Esophagus squamous epithelium (tissue), 5 donors: ENCODE results near the gene MRPL24. TPM values are rescaled to one million over a fixed set of nuclear protein-coding genes. Genes with fewer than 3 reads are reported as not detected.
A peak's percentile ranks its signal among the peaks of the same experiment; 100 is the strongest.

Source experiments
- DNase-seq: peaks from one replicate; lab custom pipeline; 2025; lab: John Stamatoyannopoulos, UW
- H3K27ac ChIP-seq, 4 donors: fragments of 200-600 bp; sonication (generic); one replicate each; pipeline ENCODE4 v1.5.1; 2016 to 2019; ENCODE audit warnings: mild to moderate bottlenecking in 1 of 4
- H3K27me3 ChIP-seq, 4 donors: fragments of 200-600 bp; sonication (generic); 1 replicate in 3 of 4; 2 replicates in 1 of 4; pipeline versions ENCODE4 v1.5.1 to v1.6.0; 2017 to 2021; ENCODE audit warnings: antibody characterized with exemption in 1 of 4
- H3K36me3 ChIP-seq, 3 donors: fragments of 200-600 bp; sonication (generic); one replicate each; pipeline ENCODE4 v1.5.1; 2016 to 2019
- H3K4me1 ChIP-seq, 3 donors: fragments of 200-600 bp; sonication (generic); one replicate each; pipeline ENCODE4 v1.5.1; 2017 to 2019
- H3K4me3 ChIP-seq, 4 donors: fragments of 200-600 bp; sonication (generic); 1 replicate in 3 of 4; 2 replicates in 1 of 4; pipeline ENCODE4 v1.5.1; 2016 to 2019; ENCODE audit warnings: mild to moderate bottlenecking in 2 of 4, moderate library complexity in 1 of 4
- H3K9me3 ChIP-seq, 3 donors: fragments of 200-600 bp; sonication (generic); one replicate each; pipeline ENCODE4 v1.5.1; 2016 to 2019
- CTCF ChIP-seq, 6 experiments: fragments of 450-650 bp in 4 of 6; fragments of 200-600 bp in 2 of 6; sonication (generic) in 2 of 6; IDR thresholded peaks; one replicate each; pipeline ENCODE4 v1.5.1; 2016 to 2019; ENCODE audit warnings: antibody characterized with exemption in 6 of 6, mild to moderate bottlenecking in 4 of 6, moderate library complexity in 4 of 6
- POLR2A ChIP-seq, 4 donors: fragments of 450-650 bp; IDR thresholded peaks; one replicate each; pipeline ENCODE4 v1.6.1; 2017; ENCODE audit warnings: antibody characterized with exemption in 4 of 4, mild to moderate bottlenecking in 4 of 4, moderate library complexity in 3 of 4
- WGBS, 2 donors: methylation state at CpG; one replicate each; pipeline ENCODE4 v1.1.5; 2018; 5-methylcytosine and 5-hydroxymethylcytosine counted together
- intact Hi-C: fragments of 100-400 bp; cut with DNase I; formaldehyde crosslinking; loops from one replicate; pipeline ENCODE4 v1.15.0; 2022
- total RNA-seq, 4 donors: library from RNA; depleted of rRNA; stranded (reverse); fragments of >200 nt; gene quantifications; one replicate each; pipeline ENCODE4 v1.1.0, GENCODE V29; 2016
- donor health status: DM: yes; HTN: yes; CAD: no.

Gene MRPL24
- total RNA-seq, 4 donors from 2014 or later, result 39.5 to 45.8 (median 42.3) TPM

GRCh38 chr1:156751451-156751756 is 10.5 kb upstream of the MRPL24 start, which contains the start of gene HDGF:
Gene HDGF, minus strand, starts transcription at chr1:156751675. Its CDS starts 246 bp downstream, at chr1:156751429.
- no peak for DNase-seq
- intact Hi-C loops, result no loop called here
- no peak for TF ChIP-seq CTCF (IDR thresholded peaks at IDR 0.05)
- no peak for TF ChIP-seq POLR2A (IDR thresholded peaks at IDR 0.05)
- 0 to 1% methylated on average over 15 to 30 of the region's 48 CpGs for WGBS, 2 donors
- Histone ChIP-seq H3K27me3 (no peaks in the 10 kb centered on the region), H3K4me3 (peak within 1 kb of the TSS; percentile 75 to 97 (median 96)), H3K9me3 (no peaks in the 10 kb centered on the region), H3K36me3 (no peaks in the 10 kb centered on the region), H3K4me1 (peaks cover 33 to 61% (median 38%) of the 10 kb centered on the region in 3 donors), H3K27ac (peak within 1 kb of the TSS; percentile 93 to 99 (median 98))

- H3K9me3 ChIP-seq, result no peaks in the 10 kb centered on the region
- peak overlapping the region; percentile 93 to 99 (median 98) for H3K27ac ChIP-seq
- intact Hi-C loops, result no loop called here
- TF ChIP-seq CTCF (IDR thresholded peaks at IDR 0.05), result peak in 3 of 6 experiments; percentile 14 to 29 (median 18)
- TF ChIP-seq POLR2A (IDR thresholded peaks at IDR 0.05), result no peak
- no peaks in the 10 kb centered on the region for H3K36me3 ChIP-seq
- no peak for DNase-seq
- no peaks in the 10 kb centered on the region for H3K27me3 ChIP-seq
- peaks cover 39 to 66% (median 43%) of the 10 kb centered on the region in 3 donors for H3K4me1 ChIP-seq
- H3K4me3 ChIP-seq, result peak overlapping the region; percentile 75 to 97 (median 96)
- WGBS, 2 donors, result 0% methylated on average over 10 to 20 of the region's 64 CpGs
Measured at GRCh38 chr1:156750711-156751450, 10.0 kb upstream of the MRPL24 start.

DNA sequence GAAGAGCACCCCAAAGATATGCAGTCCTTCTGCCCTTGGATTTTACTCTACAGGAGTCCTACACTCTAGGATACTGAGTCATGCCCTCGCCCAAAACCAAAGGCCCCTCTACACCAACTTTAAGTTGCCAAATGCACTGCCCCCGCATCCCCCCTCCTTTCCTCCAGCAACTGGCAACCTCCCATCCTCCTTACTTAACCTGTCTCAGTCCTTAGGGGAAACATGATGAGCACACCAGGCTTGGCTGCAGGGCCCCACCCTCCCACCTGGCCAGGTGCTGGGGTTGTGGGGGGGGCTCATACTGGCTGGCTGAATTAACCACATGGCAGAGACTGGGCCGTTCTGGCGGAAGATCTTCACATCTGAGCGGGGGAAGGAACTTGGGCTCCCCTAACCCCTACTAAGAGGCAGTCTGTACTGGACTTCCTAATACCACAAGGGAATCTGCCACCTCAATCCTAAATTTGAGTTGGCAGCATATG is 9.3 kb upstream of the MRPL24 start:
- Histone ChIP-seq H3K4me3 (peak overlapping the region; percentile 75 to 97 (median 96)), H3K27me3 (no peaks in the 10 kb centered on the region), H3K4me1 (peaks cover 45 to 72% (median 49%) of the 10 kb centered on the region in 3 donors), H3K9me3 (no peaks in the 10 kb centered on the region), H3K36me3 (peaks cover 0 to 3% (median 0%) of the 10 kb centered on the region in 3 donors), H3K27ac (peak overlapping the region; percentile 93 to 99 (median 98))
- DNase-seq, result no peak
- TF ChIP-seq CTCF (IDR thresholded peaks at IDR 0.05), result no peak
- TF ChIP-seq POLR2A (IDR thresholded peaks at IDR 0.05), result peak in 1 of 4 donors; percentile 40
- intact Hi-C loops, result no loop called here
- whole genome bisulfite sequencing, 2 donors, result 0% methylated on average over 3 to 5 of the region's 5 CpGs

DNA sequence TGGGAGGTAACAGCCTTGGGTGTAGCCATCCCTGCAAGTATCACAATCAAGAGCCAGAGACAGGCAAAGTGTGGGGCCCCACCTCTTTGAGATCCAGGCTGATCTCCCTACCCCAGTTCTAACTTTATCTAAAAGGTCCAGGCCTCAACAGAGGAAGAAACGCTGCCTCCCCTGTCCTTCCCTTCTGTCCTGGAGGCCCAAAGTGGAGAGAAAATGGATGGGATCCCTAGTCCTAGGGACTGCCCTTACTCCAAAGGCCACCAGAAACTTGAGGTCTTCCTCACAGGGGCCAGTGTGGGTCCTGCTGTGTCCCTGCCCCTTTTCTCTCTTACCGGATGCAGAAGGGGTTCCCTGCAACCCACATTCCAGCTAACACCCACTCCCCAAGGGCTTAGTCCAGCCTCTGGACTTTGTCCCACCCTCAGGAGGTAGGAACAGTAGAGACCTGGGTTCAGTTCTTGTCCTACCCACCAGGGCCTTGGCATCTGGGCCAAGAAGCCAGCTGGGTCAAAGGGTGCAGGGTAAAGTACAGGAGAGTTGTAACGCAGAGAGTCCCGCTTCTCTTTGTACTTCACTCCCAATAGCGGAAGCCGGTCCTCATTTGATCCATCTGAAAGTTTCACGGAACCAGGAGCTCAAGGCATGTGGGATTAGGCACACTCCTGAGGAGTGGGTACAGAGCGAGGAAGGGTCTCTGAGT is 8.7 kb upstream of the MRPL24 start:
- no peaks in the 10 kb centered on the region for H3K27me3 ChIP-seq
- no peaks in the 10 kb centered on the region for H3K9me3 ChIP-seq
- peak overlapping the region; percentile 93 to 99 (median 98) for H3K27ac ChIP-seq
- TF ChIP-seq CTCF (IDR thresholded peaks at IDR 0.05) (no peak), POLR2A (IDR thresholded peaks at IDR 0.05) (no peak)
- H3K36me3 ChIP-seq, result peaks cover 0 to 10% (median 5%) of the 10 kb centered on the region in 3 donors
- WGBS, 2 donors, result 7 to 9% methylated on average over 3 to 7 of the region's 8 CpGs
- H3K4me3 ChIP-seq, result peak overlapping the region; percentile 75 to 97 (median 96)
- DNase-seq, result no peak
- H3K4me1 ChIP-seq, result peaks cover 46 to 79% (median 49%) of the 10 kb centered on the region in 3 donors
- intact Hi-C loops, result no loop called here
